NCI-H446 (cell line): ENCODE results near the gene MMP14.
"Not testable (repeated sequence)": the region's sequence is repeated elsewhere in the genome, so short reads cannot be mapped to it uniquely, and the experiment has no call there.

Source experiments
- DNase-seq, 2 experiments: peaks; one replicate each; lab custom pipeline; 2025; lab: John Stamatoyannopoulos, UW

MMP14 gene

GRCh38 chr14:22836301-22837113, at the start of gene MMP14:
Gene MMP14, plus strand, starts transcription at chr14:22836585. Its CDS starts 233 bp downstream, at chr14:22836818.
- DNase-seq = no peak

GRCh38 chr14:22786685-22787084, 49.7 kb upstream of the MMP14 start:
- no peak for DNase-seq

- no peak for DNase-seq
Observed at GRCh38 chr14:22791301-22791700, 45.1 kb upstream of the MMP14 start.

- no peak for DNase-seq
Observed at GRCh38 chr14:22792158-22792557, 44.2 kb upstream of the MMP14 start.

GRCh38 chr14:22793550-22793949, 42.8 kb upstream of the MMP14 start:
- not testable (repeated sequence) for DNase-seq

GRCh38 chr14:22793976-22794375, 42.4 kb upstream of the MMP14 start:
- DNase-seq = no peak

- no peak for DNase-seq
Observed at GRCh38 chr14:22794551-22794951, 41.8 kb upstream of the MMP14 start.

- no peak for DNase-seq
Observed at GRCh38 chr14:22796087-22796707, 40.2 kb upstream of the MMP14 start.

- DNase-seq = no peak
Observed at GRCh38 chr14:22797017-22797917, 39.1 kb upstream of the MMP14 start.

- DNase-seq = no peak
Observed at GRCh38 chr14:22798528-22798927, 37.9 kb upstream of the MMP14 start.

- no peak for DNase-seq
Observed at GRCh38 chr14:22800346-22800745, 36.0 kb upstream of the MMP14 start.

- no peak for DNase-seq
Observed at GRCh38 chr14:22801716-22802115, 34.7 kb upstream of the MMP14 start.

GRCh38 chr14:22802860-22803686, 33.3 kb upstream of the MMP14 start:
- DNase-seq = no peak

- no peak for DNase-seq
Observed at GRCh38 chr14:22803687-22803974, 32.8 kb upstream of the MMP14 start.

GRCh38 chr14:22805235-22805634, 31.1 kb upstream of the MMP14 start:
- DNase-seq = not testable (repeated sequence)

GRCh38 chr14:22807432-22808087, 28.8 kb upstream of the MMP14 start:
- no peak for DNase-seq

GRCh38 chr14:22808388-22809209, 27.8 kb upstream of the MMP14 start:
- no peak for DNase-seq

- DNase-seq = no peak
Observed at GRCh38 chr14:22811722-22812121, 24.7 kb upstream of the MMP14 start.

GRCh38 chr14:22812744-22813143, 23.6 kb upstream of the MMP14 start:
- DNase-seq = no peak

- no peak for DNase-seq
Observed at GRCh38 chr14:22813145-22813544, 23.2 kb upstream of the MMP14 start.
